Muscle layer of colon (tissue), 2 donors: ENCODE measurements around the gene SPR.

Source experiments
- H3K27ac ChIP-seq: one replicate; pipeline ENCODE4 v1.7.0; 2013; ENCODE audit warnings: low read depth, mild to moderate bottlenecking, low read length, moderate library complexity
- H3K27me3 ChIP-seq, 2 donors: one replicate each; pipeline ENCODE4 v1.7.0; 2013; ENCODE audit warnings: low read length in 2 of 2, mild to moderate bottlenecking in 2 of 2; ENCODE audit not compliant: insufficient read depth in 2 of 2, control insufficient read depth in 1 of 2
- H3K36me3 ChIP-seq: one replicate; pipeline ENCODE4 v1.7.0; 2013; ENCODE audit warnings: mild to moderate bottlenecking, low read length; ENCODE audit not compliant: insufficient read depth
- H3K4me1 ChIP-seq: one replicate; pipeline ENCODE4 v1.7.0; 2013; ENCODE audit warnings: mild to moderate bottlenecking, low read length; ENCODE audit not compliant: insufficient read depth
- H3K4me3 ChIP-seq, 2 donors: one replicate each; pipeline ENCODE4 v1.7.0; 2013; ENCODE audit warnings: low read length in 2 of 2, low read depth in 1 of 2, mild to moderate bottlenecking in 1 of 2, moderate library complexity in 1 of 2
- H3K9ac ChIP-seq: one replicate; pipeline ENCODE4 v1.7.0; 2013; ENCODE audit warnings: low read length
- H3K9me3 ChIP-seq: one replicate; pipeline ENCODE4 v1.7.0; 2013; ENCODE audit warnings: mild to moderate bottlenecking, low read length
- donor health status: abdominal sarcoma.
- donor health status: Adenocarcinoma of cecum.

SPR gene

DNA sequence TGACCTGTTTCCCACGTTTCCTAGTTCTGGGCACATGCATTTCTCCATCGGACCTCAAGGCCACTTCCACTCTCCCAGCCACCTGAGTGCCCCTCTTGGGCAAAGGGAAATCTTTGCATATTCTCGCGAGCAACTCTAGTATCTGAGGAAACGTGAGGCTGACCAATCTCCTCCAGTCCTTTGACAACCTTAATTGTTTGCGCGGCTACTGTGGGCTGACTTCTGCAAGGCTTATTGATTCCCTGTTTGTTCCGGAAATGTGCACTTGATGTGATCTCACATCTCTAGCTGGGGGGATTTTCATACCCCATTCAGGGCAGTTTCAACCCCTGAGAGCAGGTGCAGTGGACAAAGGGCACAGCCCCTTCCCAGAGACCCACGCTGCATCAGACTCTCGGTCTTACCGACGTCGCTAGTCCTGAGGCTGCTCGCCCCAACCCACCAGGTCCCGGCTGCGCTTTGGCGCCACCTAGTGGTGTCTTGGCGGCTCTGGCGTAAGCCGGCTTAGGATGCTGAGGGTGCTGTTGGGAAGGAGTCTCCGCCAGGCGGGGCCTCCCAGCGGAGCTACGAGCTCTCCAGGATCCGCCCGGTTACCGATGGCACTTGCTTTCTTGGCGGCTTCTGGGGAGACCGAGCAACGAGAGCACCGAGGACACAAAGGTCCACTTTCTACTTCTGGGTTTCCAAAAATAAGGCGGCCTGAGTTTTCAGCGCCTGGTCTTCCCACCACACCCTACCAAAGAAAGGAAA lies 24.8 kb upstream of the SPR start:
- Histone ChIP-seq H3K4me1 (no peaks in the 10 kb centered on the region), H3K4me3 (peak overlapping the region; percentile 4 to 36), H3K27ac (no peak overlapping the region), H3K36me3 (no peaks in the 10 kb centered on the region), H3K9me3 (no peaks in the 10 kb centered on the region), H3K27me3 (peaks cover 0 to 4% of the 10 kb centered on the region in 2 donors), H3K9ac (no peak overlapping the region)

- H3K27ac ChIP-seq, result no peak overlapping the region
- no peak overlapping the region for H3K9ac ChIP-seq
- no peaks in the 10 kb centered on the region for H3K9me3 ChIP-seq
- peaks cover 0 to 4% of the 10 kb centered on the region in 2 donors for H3K27me3 ChIP-seq
- H3K4me3 ChIP-seq, result peak overlapping the region; percentile 4 to 36
- H3K36me3 ChIP-seq, result no peaks in the 10 kb centered on the region
- H3K4me1 ChIP-seq, result no peaks in the 10 kb centered on the region
Observed at GRCh38 chr2:72863046-72863445, 24.2 kb upstream of the SPR start.

DNA sequence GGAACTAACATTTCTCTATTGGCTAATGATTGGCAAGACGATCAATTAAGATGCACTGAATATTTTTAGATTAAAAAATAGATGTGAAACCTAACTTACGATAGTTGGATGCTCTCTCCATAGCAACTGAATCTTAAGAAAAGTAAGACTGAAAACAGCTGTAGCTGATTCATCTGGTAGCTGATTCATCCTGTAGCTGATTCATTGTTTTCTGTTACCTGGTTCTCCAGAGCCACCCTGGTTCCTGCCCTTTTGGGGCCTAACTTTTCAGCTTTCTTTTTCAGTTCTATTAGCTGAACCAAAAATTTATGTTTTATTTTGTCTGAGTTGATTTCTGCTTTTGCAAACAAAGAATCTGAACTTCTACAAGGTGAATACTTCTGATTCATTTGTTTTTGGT lies 22.7 kb upstream of the SPR start:
- Histone ChIP-seq H3K27ac (no peak overlapping the region), H3K27me3 (peaks cover 0 to 4% of the 10 kb centered on the region in 2 donors), H3K4me3 (no peak overlapping the region), H3K9me3 (no peaks in the 10 kb centered on the region), H3K4me1 (no peaks in the 10 kb centered on the region), H3K9ac (no peak overlapping the region), H3K36me3 (no peaks in the 10 kb centered on the region)

- Histone ChIP-seq H3K4me3 (no peak overlapping the region), H3K9ac (no peak overlapping the region), H3K4me1 (no peaks in the 10 kb centered on the region), H3K27ac (no peak overlapping the region), H3K9me3 (no peaks in the 10 kb centered on the region), H3K36me3 (no peaks in the 10 kb centered on the region), H3K27me3 (no peaks in the 10 kb centered on the region)
Observed at GRCh38 chr2:72871060-72871459, 16.1 kb upstream of the SPR start.

- H3K27ac ChIP-seq, result no peak overlapping the region
- H3K4me1 ChIP-seq, result no peaks in the 10 kb centered on the region
- H3K27me3 ChIP-seq, result no peaks in the 10 kb centered on the region
- H3K4me3 ChIP-seq, result no peak overlapping the region
- no peaks in the 10 kb centered on the region for H3K36me3 ChIP-seq
- H3K9me3 ChIP-seq, result no peaks in the 10 kb centered on the region
- H3K9ac ChIP-seq, result no peak overlapping the region
Observed at GRCh38 chr2:72871880-72872279, 15.3 kb upstream of the SPR start.

DNA sequence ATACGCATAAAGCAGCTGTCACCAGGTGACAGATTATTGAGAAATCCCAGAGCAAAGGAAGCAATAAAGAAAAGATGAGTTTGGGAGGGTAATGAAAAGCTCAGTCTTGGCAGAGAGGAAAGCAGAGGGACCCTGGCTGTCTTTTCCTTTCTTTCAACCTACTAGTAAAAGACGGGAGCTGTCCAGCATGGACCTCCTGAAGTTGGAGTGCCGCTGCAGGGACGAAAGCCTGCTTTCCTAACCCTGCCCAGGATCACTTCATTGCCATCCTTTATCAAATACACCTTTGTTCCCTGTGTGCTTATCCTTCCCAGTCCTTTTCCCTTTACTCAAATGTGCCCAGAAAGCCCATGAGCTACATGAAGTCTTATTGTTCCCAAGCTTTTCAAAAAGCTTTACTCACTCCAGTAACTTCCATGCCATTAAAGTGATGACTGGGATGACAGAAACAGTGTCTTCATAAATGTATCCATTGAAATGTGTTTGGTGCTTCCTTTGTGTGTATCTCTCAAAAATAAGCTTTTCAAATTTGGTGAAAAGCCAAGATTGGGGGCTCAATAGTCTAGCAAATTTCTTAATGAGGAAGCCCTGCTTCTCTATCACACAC lies 3.7 kb upstream of the SPR start:
- no peaks in the 10 kb centered on the region for H3K9me3 ChIP-seq
- H3K27me3 ChIP-seq, result no peaks in the 10 kb centered on the region
- H3K4me3 ChIP-seq, result no peak overlapping the region
- no peaks in the 10 kb centered on the region for H3K36me3 ChIP-seq
- no peak overlapping the region for H3K9ac ChIP-seq
- no peak overlapping the region for H3K27ac ChIP-seq
- peaks cover 11% of the 10 kb centered on the region for H3K4me1 ChIP-seq

DNA sequence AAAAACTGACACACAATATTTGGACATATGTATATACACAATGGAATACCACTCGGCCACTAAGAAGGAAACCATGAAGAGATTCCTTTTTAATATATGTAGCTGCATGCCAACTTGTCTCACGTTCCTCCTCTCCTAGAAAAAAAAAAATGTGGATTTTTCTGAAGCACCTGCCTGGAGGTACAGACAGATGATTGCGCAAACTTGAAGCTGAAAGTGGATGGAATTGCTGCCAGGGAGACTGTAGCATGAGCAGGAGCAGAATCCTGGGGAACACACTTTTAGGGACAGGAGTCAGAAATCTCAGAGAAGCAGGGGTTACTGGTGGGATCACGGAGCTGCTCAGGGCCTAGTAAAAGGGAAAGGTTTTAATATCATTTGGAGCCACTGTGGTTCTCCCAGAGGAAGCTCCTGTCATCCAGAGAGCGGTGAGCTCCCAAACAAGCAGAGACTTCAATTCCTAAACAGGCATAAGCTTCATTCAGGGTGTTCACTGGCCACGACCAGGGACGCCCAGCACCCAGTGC lies 640 bp upstream of the SPR start:
- H3K36me3 ChIP-seq, result peaks cover 7% of the 10 kb centered on the region
- H3K27ac ChIP-seq, result peak overlapping the region; percentile 90
- H3K4me3 ChIP-seq, result peak overlapping the region; percentile 66 to 81
- no peaks in the 10 kb centered on the region for H3K27me3 ChIP-seq
- H3K9ac ChIP-seq, result no peak overlapping the region
- H3K4me1 ChIP-seq, result peaks cover 23% of the 10 kb centered on the region
- H3K9me3 ChIP-seq, result no peaks in the 10 kb centered on the region

DNA sequence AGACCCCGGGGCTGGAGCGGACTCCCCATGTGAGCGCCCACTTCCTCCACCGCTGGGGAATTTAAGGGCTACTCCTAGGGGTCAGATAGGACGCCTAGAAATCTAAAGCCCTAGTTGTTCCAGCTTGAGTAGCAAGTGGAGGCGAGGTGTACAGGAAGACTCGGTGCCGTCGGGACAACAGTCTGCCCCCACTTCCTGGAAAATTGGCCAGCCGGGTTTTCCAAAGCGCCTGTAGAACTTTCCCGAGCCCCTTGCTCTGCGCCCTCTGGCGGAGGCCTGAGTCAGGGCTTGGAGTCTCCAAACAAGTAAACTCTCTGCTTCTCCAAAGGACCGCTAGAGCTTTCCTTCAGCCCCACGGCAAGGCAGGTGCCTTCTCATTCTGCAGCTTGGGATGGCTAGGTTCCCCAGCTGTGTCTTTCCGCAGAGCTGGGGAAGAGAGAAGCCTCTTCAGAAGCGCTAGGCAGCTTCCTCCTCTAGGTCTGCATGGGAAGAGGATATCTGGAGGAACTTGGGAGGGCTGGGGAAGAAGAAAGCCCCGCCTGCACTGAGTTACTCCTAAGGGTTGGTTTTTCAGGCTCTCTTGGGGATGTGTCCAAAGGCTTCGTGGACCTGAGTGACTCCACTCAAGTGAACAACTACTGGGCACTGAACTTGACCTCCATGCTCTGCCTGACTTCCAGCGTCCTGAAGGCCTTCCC lies 681 bp downstream of the SPR start:
- H3K4me3 ChIP-seq, result peak overlapping the region; percentile 66 to 81
- H3K27ac ChIP-seq, result peak overlapping the region; percentile 90
- H3K4me1 ChIP-seq, result peaks cover 23% of the 10 kb centered on the region
- peak overlapping the region; percentile 28 for H3K9ac ChIP-seq
- no peaks in the 10 kb centered on the region for H3K9me3 ChIP-seq
- H3K36me3 ChIP-seq, result peaks cover 17% of the 10 kb centered on the region
- H3K27me3 ChIP-seq, result no peaks in the 10 kb centered on the region

DNA sequence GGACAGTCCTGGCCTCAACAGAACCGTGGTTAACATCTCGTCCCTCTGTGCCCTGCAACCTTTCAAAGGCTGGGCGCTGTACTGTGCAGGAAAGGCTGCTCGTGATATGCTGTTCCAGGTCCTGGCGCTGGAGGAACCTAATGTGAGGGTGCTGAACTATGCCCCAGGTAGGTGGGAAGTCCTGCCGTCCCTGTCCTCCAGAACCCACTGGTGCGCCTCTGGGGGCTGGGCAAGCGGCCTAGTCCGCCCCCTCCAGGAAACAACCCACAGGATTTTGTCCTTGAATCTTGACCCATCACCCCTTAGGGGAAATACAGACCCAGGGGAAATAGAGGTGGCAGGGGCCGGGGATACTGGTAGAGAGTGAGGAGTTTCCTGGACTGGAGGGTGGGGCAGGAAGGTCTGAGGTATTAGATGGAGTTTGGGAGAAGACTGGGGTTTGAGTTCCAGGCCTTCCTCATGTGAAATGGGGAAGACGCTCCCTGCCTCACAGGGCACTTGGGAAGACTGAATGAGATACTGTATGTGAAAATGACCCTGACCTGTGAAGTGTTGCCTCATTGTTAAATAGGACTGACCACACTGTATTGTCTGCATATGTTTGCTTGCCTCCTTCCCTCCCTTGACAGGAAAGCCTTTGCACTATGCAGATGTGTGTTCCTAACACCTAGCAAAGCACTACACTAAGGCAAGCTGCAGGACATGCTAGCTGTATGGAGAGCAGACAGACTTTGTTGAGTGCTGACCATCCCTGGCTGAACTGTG lies 1.4 kb downstream of the SPR start:
- peak overlapping the region; percentile 66 to 81 for H3K4me3 ChIP-seq
- no peak overlapping the region for H3K27ac ChIP-seq
- peaks cover 0 to 4% of the 10 kb centered on the region in 2 donors for H3K27me3 ChIP-seq
- no peak overlapping the region for H3K9ac ChIP-seq
- peaks cover 23% of the 10 kb centered on the region for H3K4me1 ChIP-seq
- no peaks in the 10 kb centered on the region for H3K9me3 ChIP-seq
- peaks cover 17% of the 10 kb centered on the region for H3K36me3 ChIP-seq

- Histone ChIP-seq H3K9ac (no peak overlapping the region), H3K27ac (no peak overlapping the region), H3K4me1 (peaks cover 23% of the 10 kb centered on the region), H3K27me3 (peaks cover 0 to 18% of the 10 kb centered on the region in 2 donors), H3K4me3 (no peak overlapping the region), H3K9me3 (no peaks in the 10 kb centered on the region), H3K36me3 (peaks cover 17% of the 10 kb centered on the region)
Observed at GRCh38 chr2:72889991-72890390, 2.8 kb downstream of the SPR start.
